H9 (cell line): ENCODE results near the gene AXL. TPM values are rescaled to one million over a fixed set of nuclear protein-coding genes. Genes with fewer than 3 reads are reported as not detected.

ENCODE experiments used
- DNase-seq: peaks from one replicate; pipeline ENCODE4 v3.0.0-alpha.2; 2017
- H2AFZ ChIP-seq: one replicate; pipeline ENCODE4 v1.6.1; 2013; ENCODE audit warnings: mild to moderate bottlenecking, low read length, control low read depth, moderate library complexity
- H2AK5ac ChIP-seq: 2 replicates; pipeline ENCODE4 v1.6.1; 2013; ENCODE audit warnings: low read length, control low read depth, mixed read lengths; ENCODE audit not compliant: insufficient read length
- H2BK120ac ChIP-seq: one replicate; pipeline ENCODE4 v1.6.1; 2013; ENCODE audit warnings: low read depth, mild to moderate bottlenecking, low read length, control low read depth, inconsistent platforms; ENCODE audit not compliant: poor library complexity, severe bottlenecking
- H2BK12ac ChIP-seq: 2 replicates; pipeline ENCODE4 v1.6.1; 2013; ENCODE audit warnings: low read length, control low read depth, mixed read lengths, low read depth; ENCODE audit not compliant: insufficient read length
- H2BK15ac ChIP-seq: 2 replicates; pipeline ENCODE4 v1.6.1; 2013; ENCODE audit warnings: low read depth, low read length, control low read depth
- H2BK20ac ChIP-seq: one replicate; pipeline ENCODE4 v1.6.1; 2013; ENCODE audit warnings: low read depth, mild to moderate bottlenecking, low read length, control low read depth, inconsistent platforms; ENCODE audit not compliant: poor library complexity, severe bottlenecking
- H2BK5ac ChIP-seq: 2 replicates; pipeline ENCODE4 v1.6.1; 2013; ENCODE audit warnings: low read length, control low read depth, mixed read lengths; ENCODE audit not compliant: insufficient read length
- H3K14ac ChIP-seq: 2 replicates; pipeline ENCODE4 v1.6.1; 2013; ENCODE audit warnings: low read length, control low read depth; ENCODE audit not compliant: insufficient read depth
- H3K18ac ChIP-seq: 2 replicates; pipeline ENCODE4 v1.6.1; 2013; ENCODE audit warnings: low read depth, mild to moderate bottlenecking, mixed read lengths, low read length, control low read depth; ENCODE audit not compliant: insufficient read length
- H3K23ac ChIP-seq: 2 replicates; pipeline ENCODE4 v1.6.1; 2013; ENCODE audit warnings: low read length, control low read depth, mixed read lengths, low read depth; ENCODE audit not compliant: insufficient read length
- H3K23me2 ChIP-seq: 2 replicates; pipeline ENCODE4 v1.6.1; 2013; ENCODE audit warnings: low read depth, mild to moderate bottlenecking, mixed read lengths, low read length, control low read depth; ENCODE audit not compliant: insufficient read length, poor library complexity, severe bottlenecking
- H3K27ac ChIP-seq: 2 replicates; pipeline ENCODE4 v1.5.1; 2013; ENCODE audit warnings: low read length, control low read depth, mixed read lengths, low read depth; ENCODE audit not compliant: insufficient read length
- H3K27me3 ChIP-seq: 2 replicates; pipeline ENCODE4 v1.6.1; 2013; ENCODE audit warnings: low read length, control low read depth, inconsistent platforms; ENCODE audit not compliant: insufficient read depth
- H3K4ac ChIP-seq: 2 replicates; pipeline ENCODE4 v1.6.1; 2013; ENCODE audit warnings: low read depth, mild to moderate bottlenecking, control low read depth, inconsistent platforms, low read length, moderate library complexity
- H3K4me1 ChIP-seq: 2 replicates; pipeline ENCODE4 v1.6.1; 2013; ENCODE audit warnings: low read length, control low read depth, inconsistent platforms; ENCODE audit not compliant: insufficient read depth
- H3K4me2 ChIP-seq: 2 replicates; pipeline ENCODE4 v1.6.1; 2013; ENCODE audit warnings: low read length, control low read depth, mixed read lengths; ENCODE audit not compliant: insufficient read length, insufficient read depth
- H3K56ac ChIP-seq: 2 replicates; pipeline ENCODE4 v1.6.1; 2013; ENCODE audit warnings: low read depth, mild to moderate bottlenecking, mixed read lengths, low read length, control low read depth; ENCODE audit not compliant: insufficient read length
- H3K79me1 ChIP-seq: 2 replicates; pipeline ENCODE4 v1.6.1; 2013; ENCODE audit warnings: low read depth, mild to moderate bottlenecking, moderate library complexity, low read length, control low read depth, inconsistent platforms; ENCODE audit not compliant: insufficient read depth, poor library complexity, severe bottlenecking
- H3K79me2 ChIP-seq: 2 replicates; pipeline ENCODE4 v1.6.1; 2013; ENCODE audit warnings: low read length, control low read depth, inconsistent platforms; ENCODE audit not compliant: insufficient read depth
- H3K9ac ChIP-seq: 2 replicates; pipeline ENCODE4 v1.6.1; 2013; ENCODE audit warnings: low read length, control low read depth, mixed read lengths; ENCODE audit not compliant: insufficient read length; ENCODE audit errors: extremely low read depth
- H3K9me3 ChIP-seq: one replicate; pipeline ENCODE4 v1.6.1; 2013; ENCODE audit warnings: low read depth, low read length, inconsistent platforms; ENCODE audit not compliant: control insufficient read depth
- H3T11ph ChIP-seq: one replicate; pipeline ENCODE4 v1.6.1; 2013; ENCODE audit warnings: mild to moderate bottlenecking, low read length, control low read depth, inconsistent platforms
- H4K20me1 ChIP-seq: one replicate; pipeline ENCODE4 v1.6.1; 2013; ENCODE audit not compliant: control insufficient read depth, insufficient read length, insufficient read depth
- H4K5ac ChIP-seq: 2 replicates; pipeline ENCODE4 v1.6.1; 2013; ENCODE audit warnings: low read depth, mild to moderate bottlenecking, mixed read lengths, low read length, control low read depth; ENCODE audit not compliant: insufficient read length
- H4K8ac ChIP-seq: replicated peaks from 2 replicates; pipeline ENCODE4 v1.6.1; 2013; ENCODE audit warnings: low read length, control low read depth, mixed read lengths, low read depth; ENCODE audit not compliant: insufficient read length
- H4K91ac ChIP-seq: 2 replicates; pipeline ENCODE4 v1.6.1; 2013; ENCODE audit warnings: low read depth, mild to moderate bottlenecking, moderate library complexity, mixed read lengths, low read length, control low read depth; ENCODE audit not compliant: insufficient read length
- H3K27ac Mint-ChIP-seq, 3 experiments: 2 replicates in 2 of 3; 3 replicates in 1 of 3; pipeline ENCODE4 v1.8.0; 2020 to 2021; ENCODE audit warnings: mixed read lengths in 3 of 3, mild to moderate bottlenecking in 1 of 3, moderate library complexity in 1 of 3
- H3K27me3 Mint-ChIP-seq: 2 replicates; pipeline ENCODE4 v1.8.0; 2021; ENCODE audit warnings: low read depth, mild to moderate bottlenecking, moderate library complexity, mixed read lengths
- H3K36me3 Mint-ChIP-seq, 3 experiments: 2 replicates in 2 of 3; 3 replicates in 1 of 3; pipeline ENCODE4 v1.8.0; 2020 to 2021; ENCODE audit warnings: low read depth in 3 of 3, mixed read lengths in 3 of 3; ENCODE audit not compliant: insufficient read depth in 1 of 3
- H3K4me1 Mint-ChIP-seq, 2 experiments: 2 replicates each; pipeline ENCODE4 v1.8.0; 2020; ENCODE audit warnings: mixed read lengths in 2 of 2
- H3K4me3 Mint-ChIP-seq, 2 experiments: 2 replicates in 1 of 2; 3 replicates in 1 of 2; pipeline ENCODE4 v1.8.0; 2020 to 2021; ENCODE audit warnings: mild to moderate bottlenecking in 2 of 2, mixed read lengths in 2 of 2, moderate library complexity in 1 of 2
- H3K9me3 Mint-ChIP-seq, 2 experiments: 2 replicates in 1 of 2; 3 replicates in 1 of 2; pipeline ENCODE4 v1.8.0; 2020; ENCODE audit warnings: mild to moderate bottlenecking in 2 of 2, mixed read lengths in 2 of 2, moderate library complexity in 1 of 2
- CTCF ChIP-seq: fragments of 200-600 bp; sonication (generic); conservative IDR thresholded peaks from 3 replicates; pipeline ENCODE4 v1.8.0; 2021; ENCODE audit warnings: antibody characterized with exemption, mild to moderate bottlenecking
- WGBS: extraction: QIAGEN DNeasy Blood & Tissue Kit; methylation state at CpG from one replicate; pipeline ENCODE4 v1.1.7; 2013; ENCODE audit warnings: missing lambda C conversion rate, low lambda C conversion rate, mixed read lengths; ENCODE audit not compliant: insufficient read length; ENCODE audit errors: extremely low coverage; 5-methylcytosine and 5-hydroxymethylcytosine counted together
- total RNA-seq: library from RNA; stranded (reverse); gene quantifications from 2 replicates; pipeline ENCODE4 v1.2.1, GENCODE V29; 2021

The AXL gene
- total RNA-seq, 1 experiment from 2014 or later = 29.4 TPM

GRCh38 chr19:41265395-41266153, 46.6 kb downstream of the AXL start:
- H3K79me2 ChIP-seq = peaks cover 28% of the 10 kb centered on the region

More at GRCh38 chr19:41265395-41266153, 46.6 kb downstream of the AXL start:
- H3K79me1 ChIP-seq = peaks cover 6% of the 10 kb centered on the region
- H3K4me1 Mint-ChIP-seq = peaks cover 30% of the 10 kb centered on the region in 2 experiments
- peak overlapping the region; percentile 99 to 100 for H3K4me3 Mint-ChIP-seq
- H3K36me3 Mint-ChIP-seq = peaks cover 21 to 59% (median 42%) of the 10 kb centered on the region in 3 experiments
- H2BK15ac ChIP-seq = no peak overlapping the region
- TF ChIP-seq CTCF = no peak
- H2BK5ac ChIP-seq = no peak overlapping the region
- peak overlapping the region; percentile 66 for H3K56ac ChIP-seq
- no peak overlapping the region for H2BK120ac ChIP-seq
- H3K27me3 Mint-ChIP-seq = peaks cover 1% of the 10 kb centered on the region; the same call in 1 of the 2 replicates
- no peak overlapping the region for H3K23ac ChIP-seq
- DNase-seq = no peak
- H3K14ac ChIP-seq = peak overlapping the region; percentile 99
- no CpG with 5 or more reads among the region's 17 CpGs for WGBS
- H3K9me3 Mint-ChIP-seq = peaks cover 0 to 4% of the 10 kb centered on the region in 2 experiments; a peak in 2 of 5 replicates
- no peak overlapping the region for H2AFZ ChIP-seq
- no peak overlapping the region; the same call in 1 of the 2 replicates for H3K4ac ChIP-seq
- no peak overlapping the region for H4K91ac ChIP-seq
- H4K20me1 ChIP-seq = no peaks in the 10 kb centered on the region
- H4K8ac ChIP-seq = no peak overlapping the region
- H3K9me3 ChIP-seq = no peaks in the 10 kb centered on the region
- H3K27ac ChIP-seq = no peak overlapping the region
- no peak overlapping the region for H2BK12ac ChIP-seq
- peaks cover 18% of the 10 kb centered on the region for H3K23me2 ChIP-seq
- peak overlapping the region; percentile 94 for H3K9ac ChIP-seq
- H2AK5ac ChIP-seq = no peak overlapping the region
- H3K4me1 ChIP-seq = no peaks in the 10 kb centered on the region
- peak overlapping the region; percentile 95 for H3K4me2 ChIP-seq
- H3K18ac ChIP-seq = peak overlapping the region; percentile 95
- no peak overlapping the region for H2BK20ac ChIP-seq
- H3T11ph ChIP-seq = no peak overlapping the region
- peak overlapping the region; percentile 27 for H4K5ac ChIP-seq
- H3K27me3 ChIP-seq = no peaks in the 10 kb centered on the region
- peak overlapping the region; percentile 94 to 100 (median 99) for H3K27ac Mint-ChIP-seq
